ENCODE data around the gene INO80B.

The INO80B gene

GRCh38 chr2:74472086-74472944, 17.4 kb downstream of the INO80B start, which contains the start of gene MRPL53:
MRPL53 (minus strand) TSS chr2:74472680; CDS start chr2:74472660, 20 bp downstream.
- Histone ChIP-seq H3K27me3 (ENCODE audit: insufficient read depth, low read depth, severe bottlenecking) (no peaks in the 10 kb centered on the region), H3K9me3 (ENCODE audit: severe bottlenecking) (no peaks in the 10 kb centered on the region)
- DNase-seq: peak; percentile 98

DNA sequence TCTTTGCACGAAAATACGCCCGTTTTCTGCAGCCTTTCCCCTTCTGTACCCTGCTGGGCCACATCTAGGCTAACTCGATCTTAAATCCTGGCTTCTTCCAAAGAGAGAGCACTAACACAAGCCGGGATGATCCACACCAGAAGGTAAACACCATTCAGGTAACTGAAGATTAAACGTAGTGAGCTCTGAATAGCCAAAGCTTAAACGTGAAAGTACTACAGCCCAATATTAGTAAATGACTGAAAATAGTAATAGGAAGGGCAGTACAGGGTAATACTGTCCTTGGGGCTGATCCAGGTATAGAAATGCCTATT, 18.0 kb downstream of the INO80B start:
- Histone ChIP-seq H3K9me3 (ENCODE audit: severe bottlenecking) (no peaks in the 10 kb centered on the region), H3K36me3 (peaks cover 43% of the 10 kb centered on the region), H3K4me3 (ENCODE audit: low read depth, low read length) (peak overlapping the region; percentile 68), H3K27ac (peak overlapping the region; percentile 86), H3K27me3 (ENCODE audit: insufficient read depth, low read depth, severe bottlenecking) (no peaks in the 10 kb centered on the region)
- DNase-seq: no peak
- TF ChIP-seq, protein P1, sequence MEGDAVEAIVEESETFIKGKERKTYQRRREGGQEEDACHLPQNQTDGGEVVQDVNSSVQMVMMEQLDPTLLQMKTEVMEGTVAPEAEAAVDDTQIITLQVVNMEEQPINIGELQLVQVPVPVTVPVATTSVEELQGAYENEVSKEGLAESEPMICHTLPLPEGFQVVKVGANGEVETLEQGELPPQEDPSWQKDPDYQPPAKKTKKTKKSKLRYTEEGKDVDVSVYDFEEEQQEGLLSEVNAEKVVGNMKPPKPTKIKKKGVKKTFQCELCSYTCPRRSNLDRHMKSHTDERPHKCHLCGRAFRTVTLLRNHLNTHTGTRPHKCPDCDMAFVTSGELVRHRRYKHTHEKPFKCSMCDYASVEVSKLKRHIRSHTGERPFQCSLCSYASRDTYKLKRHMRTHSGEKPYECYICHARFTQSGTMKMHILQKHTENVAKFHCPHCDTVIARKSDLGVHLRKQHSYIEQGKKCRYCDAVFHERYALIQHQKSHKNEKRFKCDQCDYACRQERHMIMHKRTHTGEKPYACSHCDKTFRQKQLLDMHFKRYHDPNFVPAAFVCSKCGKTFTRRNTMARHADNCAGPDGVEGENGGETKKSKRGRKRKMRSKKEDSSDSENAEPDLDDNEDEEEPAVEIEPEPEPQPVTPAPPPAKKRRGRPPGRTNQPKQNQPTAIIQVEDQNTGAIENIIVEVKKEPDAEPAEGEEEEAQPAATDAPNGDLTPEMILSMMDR (IDR thresholded peaks at IDR 0.05; ENCODE audit: low read depth, low read length): no peak

More at GRCh38 chr2:74472086-74472944, 17.4 kb downstream of the INO80B start, which contains the start of gene MRPL53:
- peak within 1 kb of the TSS; percentile 86 for H3K27ac ChIP-seq
- TF ChIP-seq, protein P1 (IDR thresholded peaks at IDR 0.05; ENCODE audit: low read depth, low read length): no peak; the same call in 1 of the 2 replicates
- peak within 1 kb of the TSS; percentile 68 for H3K4me3 ChIP-seq (ENCODE audit: low read depth, low read length)
- H3K36me3 ChIP-seq: peaks cover 39% of the 10 kb centered on the region

- H3K36me3 ChIP-seq: peaks cover 48% of the 10 kb centered on the region
- no peak overlapping the region for H3K4me3 ChIP-seq (ENCODE audit: low read depth, low read length)
- no peak overlapping the region for H3K27ac ChIP-seq
- H3K9me3 ChIP-seq (ENCODE audit: severe bottlenecking): no peaks in the 10 kb centered on the region
- no peak for DNase-seq
- TF ChIP-seq, protein P1 (IDR thresholded peaks at IDR 0.05; ENCODE audit: low read depth, low read length): no peak
- no peaks in the 10 kb centered on the region for H3K27me3 ChIP-seq (ENCODE audit: insufficient read depth, low read depth, severe bottlenecking)
Measured at GRCh38 chr2:74474481-74474880, 19.6 kb downstream of the INO80B start.

DNA sequence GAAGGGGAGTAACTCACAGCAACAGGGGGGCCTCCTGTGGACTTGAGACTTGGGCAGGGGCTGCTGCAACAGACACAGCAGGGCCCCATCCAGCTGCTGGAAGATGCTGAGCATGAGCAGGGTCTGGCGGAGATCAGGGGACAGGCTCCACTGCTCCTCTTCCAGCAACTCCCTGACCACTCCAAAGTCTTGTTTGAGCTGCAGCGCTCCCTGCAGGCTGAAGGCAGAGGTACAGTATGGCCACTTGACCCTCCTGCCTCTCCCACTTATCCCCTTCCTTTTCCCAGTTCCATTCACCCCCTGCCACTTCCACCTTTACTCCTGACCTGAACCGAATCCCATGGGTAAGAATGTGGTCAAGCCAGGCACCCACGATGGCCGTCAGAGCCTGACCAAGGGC, 20.0 kb downstream of the INO80B start:
- Histone ChIP-seq H3K27ac (no peak overlapping the region), H3K4me3 (ENCODE audit: low read depth, low read length) (no peak overlapping the region), H3K36me3 (peaks cover 52% of the 10 kb centered on the region), H3K27me3 (ENCODE audit: insufficient read depth, low read depth, severe bottlenecking) (no peaks in the 10 kb centered on the region), H3K9me3 (ENCODE audit: severe bottlenecking) (no peaks in the 10 kb centered on the region)
- DNase-seq: no peak
- TF ChIP-seq, protein P1 (IDR thresholded peaks at IDR 0.05; ENCODE audit: low read depth, low read length): peak; percentile 83

DNA sequence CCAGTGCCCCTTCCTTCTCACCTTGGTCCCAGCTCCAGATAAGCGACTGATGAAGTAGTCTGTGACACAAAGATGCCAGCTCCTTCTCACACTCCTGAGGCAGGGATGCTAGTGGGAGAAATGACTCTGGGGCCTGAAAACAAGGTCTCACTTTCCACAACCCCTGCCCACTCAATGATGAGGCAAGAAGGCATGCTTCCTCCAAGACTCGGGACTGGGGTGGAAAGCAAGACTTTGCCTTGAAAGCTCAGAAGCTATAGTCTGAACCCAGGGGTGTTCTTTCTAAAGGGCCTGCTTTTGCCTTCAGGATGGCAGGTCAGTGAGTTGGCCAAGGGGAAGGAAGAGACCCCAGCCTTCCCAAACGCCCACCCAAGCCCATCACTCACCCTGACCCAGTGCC, 26.5 kb downstream of the INO80B start:
- H3K4me3 ChIP-seq (ENCODE audit: low read depth, low read length): peak overlapping the region; percentile 83
- no peaks in the 10 kb centered on the region for H3K27me3 ChIP-seq (ENCODE audit: insufficient read depth, low read depth, severe bottlenecking)
- H3K9me3 ChIP-seq (ENCODE audit: severe bottlenecking): no peaks in the 10 kb centered on the region
- no peak overlapping the region for H3K27ac ChIP-seq
- TF ChIP-seq, protein P1 (IDR thresholded peaks at IDR 0.05; ENCODE audit: low read depth, low read length): no peak
- DNase-seq: no peak
- H3K36me3 ChIP-seq: peaks cover 44% of the 10 kb centered on the region
